H1 (cell line): ENCODE data around the gene CH25H. TPM values are rescaled to one million over a fixed set of nuclear protein-coding genes. Genes with fewer than 3 reads are reported as not detected.

Experiments
- USF2 ChIP-seq: IDR thresholded peaks from 2 replicates; pipeline ENCODE4 v1.6.1; 2011; ENCODE audit warnings: low read length, improper control_type of control experiment
- polyA plus RNA-seq, 7 experiments: library from polyadenylated mRNA; depleted of rRNA in 3 of 7; stranded (reverse) in 5 of 7; unstranded in 2 of 7; fragments of >200 nt in 5 of 7; fragments of 200-250 nt in 2 of 7; gene quantifications; 1 replicate in 5 of 7; 2 replicates in 1 of 7; 4 replicates in 1 of 7; pipeline versions ENCODE4 v1.2.1 to v1.2.3, GENCODE V29; 2011 to 2013; ENCODE audit warnings: missing spikeins in 2 of 7, mixed read lengths in 2 of 7
- total RNA-seq: library from RNA; stranded (reverse); fragmentation: NEBNext Ultra II Directional; extraction: Animal tissue kit (Norgen Biotek cat#: 25700); gene quantifications from 2 replicates; pipeline ENCODE4 v1.2.1, GENCODE V29; 2021

CH25H gene
- total and polyA plus RNA-seq, 2 of the 8 experiments (the other 6 are each of a cell fraction or from before 2014, with no cell fraction given): 0.56 to 1.3 TPM

- TF ChIP-seq USF2: no peak
Observed at GRCh38 chr10:89160339-89160738, 46.8 kb downstream of the CH25H start (continued).
